Measurements from ENCODE around the gene FBN2. TPM values are rescaled to one million over a fixed set of nuclear protein-coding genes. Genes with fewer than 3 reads are reported as not detected.

Gene FBN2
- total RNA-seq, 1 experiment from 2014 or later: 0.08 TPM

DNA sequence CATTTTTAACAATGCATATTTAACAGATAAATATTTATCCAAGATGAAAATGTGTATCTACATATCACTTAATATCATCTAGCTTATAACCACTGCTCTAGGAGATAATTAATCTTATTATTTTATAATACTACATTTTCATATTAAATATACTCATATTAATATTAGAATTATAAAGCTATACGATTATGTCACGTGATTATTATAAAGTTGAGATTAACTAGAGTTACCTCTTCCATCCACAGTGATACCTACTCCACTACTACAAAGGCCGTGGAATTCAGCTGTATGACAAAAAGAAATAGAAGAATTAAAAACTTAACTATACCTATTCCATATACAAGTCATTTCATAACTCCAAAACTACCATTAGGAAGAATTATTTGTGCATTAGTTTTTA lies 171.9 kb downstream of the FBN2 start:
- no peaks in the 10 kb centered on the region for H3K9me3 ChIP-seq (ENCODE audit: control insufficient read depth, insufficient read depth, low read depth, low read length)
- H3K27me3 ChIP-seq (ENCODE audit: control insufficient read depth, insufficient read depth, low read length): no peaks in the 10 kb centered on the region
- TF ChIP-seq TCF7L2 (IDR thresholded peaks at IDR 0.05; ENCODE audit: low read depth, low read length) (no peak), SIN3A (IDR thresholded peaks at IDR 0.05; ENCODE audit: borderline replicate concordance, insufficient read depth, low read depth, low read length) (no peak), POLR2AphosphoS5 (IDR thresholded peaks at IDR 0.05; ENCODE audit: low read depth, low read length) (no peak)
- TF ChIP-seq, protein P1, sequence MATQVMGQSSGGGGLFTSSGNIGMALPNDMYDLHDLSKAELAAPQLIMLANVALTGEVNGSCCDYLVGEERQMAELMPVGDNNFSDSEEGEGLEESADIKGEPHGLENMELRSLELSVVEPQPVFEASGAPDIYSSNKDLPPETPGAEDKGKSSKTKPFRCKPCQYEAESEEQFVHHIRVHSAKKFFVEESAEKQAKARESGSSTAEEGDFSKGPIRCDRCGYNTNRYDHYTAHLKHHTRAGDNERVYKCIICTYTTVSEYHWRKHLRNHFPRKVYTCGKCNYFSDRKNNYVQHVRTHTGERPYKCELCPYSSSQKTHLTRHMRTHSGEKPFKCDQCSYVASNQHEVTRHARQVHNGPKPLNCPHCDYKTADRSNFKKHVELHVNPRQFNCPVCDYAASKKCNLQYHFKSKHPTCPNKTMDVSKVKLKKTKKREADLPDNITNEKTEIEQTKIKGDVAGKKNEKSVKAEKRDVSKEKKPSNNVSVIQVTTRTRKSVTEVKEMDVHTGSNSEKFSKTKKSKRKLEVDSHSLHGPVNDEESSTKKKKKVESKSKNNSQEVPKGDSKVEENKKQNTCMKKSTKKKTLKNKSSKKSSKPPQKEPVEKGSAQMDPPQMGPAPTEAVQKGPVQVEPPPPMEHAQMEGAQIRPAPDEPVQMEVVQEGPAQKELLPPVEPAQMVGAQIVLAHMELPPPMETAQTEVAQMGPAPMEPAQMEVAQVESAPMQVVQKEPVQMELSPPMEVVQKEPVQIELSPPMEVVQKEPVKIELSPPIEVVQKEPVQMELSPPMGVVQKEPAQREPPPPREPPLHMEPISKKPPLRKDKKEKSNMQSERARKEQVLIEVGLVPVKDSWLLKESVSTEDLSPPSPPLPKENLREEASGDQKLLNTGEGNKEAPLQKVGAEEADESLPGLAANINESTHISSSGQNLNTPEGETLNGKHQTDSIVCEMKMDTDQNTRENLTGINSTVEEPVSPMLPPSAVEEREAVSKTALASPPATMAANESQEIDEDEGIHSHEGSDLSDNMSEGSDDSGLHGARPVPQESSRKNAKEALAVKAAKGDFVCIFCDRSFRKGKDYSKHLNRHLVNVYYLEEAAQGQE (IDR thresholded peaks at IDR 0.05; ENCODE audit: insufficient read depth in 1 of 2, low read depth in 2 of 2, low read length in 1 of 2): no peak
- TF ChIP-seq, protein P2, sequence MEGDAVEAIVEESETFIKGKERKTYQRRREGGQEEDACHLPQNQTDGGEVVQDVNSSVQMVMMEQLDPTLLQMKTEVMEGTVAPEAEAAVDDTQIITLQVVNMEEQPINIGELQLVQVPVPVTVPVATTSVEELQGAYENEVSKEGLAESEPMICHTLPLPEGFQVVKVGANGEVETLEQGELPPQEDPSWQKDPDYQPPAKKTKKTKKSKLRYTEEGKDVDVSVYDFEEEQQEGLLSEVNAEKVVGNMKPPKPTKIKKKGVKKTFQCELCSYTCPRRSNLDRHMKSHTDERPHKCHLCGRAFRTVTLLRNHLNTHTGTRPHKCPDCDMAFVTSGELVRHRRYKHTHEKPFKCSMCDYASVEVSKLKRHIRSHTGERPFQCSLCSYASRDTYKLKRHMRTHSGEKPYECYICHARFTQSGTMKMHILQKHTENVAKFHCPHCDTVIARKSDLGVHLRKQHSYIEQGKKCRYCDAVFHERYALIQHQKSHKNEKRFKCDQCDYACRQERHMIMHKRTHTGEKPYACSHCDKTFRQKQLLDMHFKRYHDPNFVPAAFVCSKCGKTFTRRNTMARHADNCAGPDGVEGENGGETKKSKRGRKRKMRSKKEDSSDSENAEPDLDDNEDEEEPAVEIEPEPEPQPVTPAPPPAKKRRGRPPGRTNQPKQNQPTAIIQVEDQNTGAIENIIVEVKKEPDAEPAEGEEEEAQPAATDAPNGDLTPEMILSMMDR (IDR thresholded peaks at IDR 0.05): no peak
- no peaks in the 10 kb centered on the region for H3K36me3 ChIP-seq (ENCODE audit: control insufficient read depth, insufficient read depth, low read length)
- no peaks in the 10 kb centered on the region for H3K4me1 ChIP-seq (ENCODE audit: control insufficient read depth, insufficient read depth, low read length)
- intact Hi-C loops (cut with micrococcal nuclease; ENCODE audit: unreplicated experiment): no loop called here
- ATAC-seq (no peak), DNase-seq (ENCODE audit: low read depth, low spot score) (no peak)
- H3K27ac ChIP-seq (ENCODE audit: low read length): no peak overlapping the region
- POLR2A ChIA-PET: no interaction called here
- no peak overlapping the region for H3K4me3 ChIP-seq (ENCODE audit: low read depth in 2 of 2, low read length in 2 of 2)
- no TSS peak for BruUV-seq (replicated peaks)
- CTCF ChIA-PET: no interaction called here
- in situ Hi-C loops (cut with HindIII; ENCODE audit: low pct_unique_long_range_greater_than_20kb, low sequenced_read_pairs): no loop called here

DNA sequence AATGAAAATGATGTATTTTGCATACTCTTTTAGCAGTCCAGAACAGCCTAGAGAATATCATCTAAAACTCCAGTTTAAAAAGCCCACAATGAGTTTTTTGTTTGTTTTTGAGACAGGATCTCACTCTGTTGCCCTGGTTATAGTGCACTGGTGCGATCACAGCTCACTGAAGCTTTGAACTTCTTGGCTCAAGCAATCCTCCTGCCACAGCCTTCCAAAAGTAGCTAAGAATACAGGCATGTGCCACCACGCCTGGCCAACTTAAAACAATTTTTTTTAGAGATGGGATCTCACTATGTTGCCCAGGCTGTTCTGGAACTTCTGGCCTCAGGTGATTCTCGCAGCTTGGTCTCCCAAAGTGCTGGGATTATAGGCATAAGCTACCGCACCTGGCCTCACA lies 175.7 kb downstream of the FBN2 start:
- no peaks in the 10 kb centered on the region for H3K36me3 ChIP-seq (ENCODE audit: control insufficient read depth, insufficient read depth, low read length)
- ATAC-seq (no peak), DNase-seq (ENCODE audit: low read depth, low spot score) (no peak)
- ChIA-PET POLR2A (no interaction called here), CTCF (no interaction called here)
- intact Hi-C loops (cut with micrococcal nuclease; ENCODE audit: unreplicated experiment) (no loop called here), in situ Hi-C loops (cut with HindIII; ENCODE audit: low pct_unique_long_range_greater_than_20kb, low sequenced_read_pairs) (no loop called here)
- H3K4me1 ChIP-seq (ENCODE audit: control insufficient read depth, insufficient read depth, low read length): no peaks in the 10 kb centered on the region
- no peak overlapping the region for H3K4me3 ChIP-seq (ENCODE audit: low read depth in 2 of 2, low read length in 2 of 2)
- no TSS peak for BruUV-seq (replicated peaks)
- no peaks in the 10 kb centered on the region for H3K9me3 ChIP-seq (ENCODE audit: control insufficient read depth, insufficient read depth, low read depth, low read length)
- H3K27me3 ChIP-seq (ENCODE audit: control insufficient read depth, insufficient read depth, low read length): no peaks in the 10 kb centered on the region
- no peak for TF ChIP-seq TCF7L2 (IDR thresholded peaks at IDR 0.05; ENCODE audit: low read depth, low read length)
- TF ChIP-seq, protein P1 (IDR thresholded peaks at IDR 0.05; ENCODE audit: insufficient read depth in 1 of 2, low read depth in 2 of 2, low read length in 1 of 2): no peak
- TF ChIP-seq POLR2AphosphoS5 (IDR thresholded peaks at IDR 0.05; ENCODE audit: low read depth, low read length): no peak
- TF ChIP-seq, protein P2 (IDR thresholded peaks at IDR 0.05): no peak
- no peak for TF ChIP-seq SIN3A (IDR thresholded peaks at IDR 0.05; ENCODE audit: borderline replicate concordance, insufficient read depth, low read depth, low read length)
- no peak overlapping the region for H3K27ac ChIP-seq (ENCODE audit: low read length)
